HepG2 (cell line): Measurements from ENCODE around the gene AGT. TPM values are rescaled to one million over a fixed set of nuclear protein-coding genes. Genes with fewer than 3 reads are reported as not detected.

Source experiments
- ASH2L ChIP-seq: fragments of 300-600, 200-600 bp; sonication (generic); IDR thresholded peaks from 2 replicates; pipeline ENCODE4 v1.7.0; 2017; ENCODE audit warnings: low read depth, mild to moderate bottlenecking, moderate library complexity, mixed read lengths, low read length; ENCODE audit not compliant: insufficient read length
- CBX5 ChIP-seq: sonication (generic); formaldehyde crosslinking; IDR thresholded peaks from 2 replicates; pipeline ENCODE4 v1.4.0; 2020; ENCODE audit warnings: missing genetic modification reagents, borderline replicate concordance
- CTCF ChIP-seq: sonication (generic); formaldehyde crosslinking; IDR thresholded peaks from 2 replicates; pipeline ENCODE4 v1.5.0; 2020; ENCODE audit warnings: mild to moderate bottlenecking, missing genetic modification reagents, moderate library complexity
- GABPB1 ChIP-seq: IDR thresholded peaks from 2 replicates; pipeline ENCODE4 v1.6.1; 2016; ENCODE audit warnings: mild to moderate bottlenecking, missing genetic modification reagents, moderate library complexity, missing compliant biosample characterization
- MEIS1 ChIP-seq: sonication (generic); formaldehyde crosslinking; IDR thresholded peaks from 2 replicates; pipeline ENCODE4 v1.9.0; 2021; ENCODE audit warnings: mild to moderate bottlenecking, missing genetic modification reagents, moderate library complexity, borderline replicate concordance
- RARA ChIP-seq: IDR thresholded peaks from 2 replicates; pipeline ENCODE4 v1.6.1; 2016; ENCODE audit warnings: missing genetic modification reagents, missing compliant biosample characterization
- SAP130 ChIP-seq: IDR thresholded peaks from 2 replicates; pipeline ENCODE4 v1.6.1; 2016; ENCODE audit warnings: low read depth
- SP5 ChIP-seq: IDR thresholded peaks from 2 replicates; pipeline ENCODE4 v1.6.1; 2016; ENCODE audit warnings: low read depth, borderline replicate concordance
- ZNF687 ChIP-seq: sonication (generic); formaldehyde crosslinking; IDR thresholded peaks from 2 replicates; pipeline ENCODE4 v1.5.1; 2020; ENCODE audit warnings: mild to moderate bottlenecking, missing genetic modification reagents, moderate library complexity
- ZSCAN30 ChIP-seq: sonication (generic); formaldehyde crosslinking; IDR thresholded peaks from 2 replicates; pipeline ENCODE4 v1.5.0; 2020; ENCODE audit warnings: mild to moderate bottlenecking, missing genetic modification reagents
- polyA plus RNA-seq, 8 experiments: library from polyadenylated mRNA; depleted of rRNA in 3 of 8; stranded (reverse) in 7 of 8; unstranded in 1 of 8; fragments of >200 nt; fragmentation: Illumina TruSeq in 4 of 8; extraction: Trizol in 4 of 8; gene quantifications; 2 replicates each; pipeline versions ENCODE4 v1.2.1 to v1.2.3, GENCODE V29; 2011 to 2016; ENCODE audit warnings: low read depth in 4 of 8, missing spikeins in 1 of 8, mixed read lengths in 1 of 8; ENCODE audit not compliant: insufficient read depth in 1 of 8
- total RNA-seq, 5 experiments: library from RNA; depleted of rRNA; stranded (reverse); fragments of >200 nt; fragmentation: Illumina TruSeq; extraction: Trizol; gene quantifications; 2 replicates each; pipeline ENCODE4 v1.2.3, GENCODE V29; 2016; ENCODE audit warnings: low read depth in 1 of 5

The AGT gene
- total and polyA plus RNA-seq, 2 of the 13 experiments (the other 11 are each of a cell fraction or from before 2014, with no cell fraction given), result 892 to 2,071 TPM

GRCh38 chr1:230735447-230735846 lies 21.5 kb upstream of the AGT start (continued):
- TF ChIP-seq ZNF687 (peak; percentile 23; the same call in 1 of the 2 replicates), SP5 (CRISPR knock-in tag) (peak; percentile 53; the same call in 1 of the 2 replicates), SAP130 (peak; percentile 34; the same call in 1 of the 2 replicates), GABPB1 (CRISPR knock-in tag) (no peak), ASH2L (no peak), CTCF (CRISPR knock-in tag) (0 out of 2 replicates have a peak, but pooled peaks have one; percentile 20), MEIS1 (CRISPR knock-in tag) (peak; percentile 53; the same call in 1 of the 2 replicates), CBX5 (CRISPR knock-in tag) (no peak), ZSCAN30 (no peak), RARA (CRISPR knock-in tag) (peak; percentile 64)
- TF ChIP-seq, all 625 proteins: peak for 15
